SK-N-SH treated with all-trans-retinoic acid at 6 μM for 48 hours (cell line): Measurements from ENCODE around the gene GMEB2.

Experiments
- CSDC2 ChIP-seq: fragments of 250-450 bp; sonication (Bioruptor Pico); IDR thresholded peaks from 2 replicates; pipeline ENCODE4 v1.5.0; 2020; ENCODE audit warnings: mild to moderate bottlenecking, moderate library complexity
- ESRRG ChIP-seq: fragments of 250-450 bp; sonication (Bioruptor Pico); IDR thresholded peaks from 2 replicates; pipeline ENCODE4 v1.6.1; 2021; ENCODE audit warnings: mild to moderate bottlenecking
- GLIS3 ChIP-seq: fragments of 250-450 bp; sonication (Bioruptor Pico); IDR thresholded peaks from 2 replicates; pipeline ENCODE4 v1.5.0; 2020; ENCODE audit warnings: mild to moderate bottlenecking, moderate library complexity
- ISL1 ChIP-seq: fragments of 250-450 bp; sonication (Bioruptor Pico); IDR thresholded peaks from 2 replicates; pipeline ENCODE4 v2.1.2; 2022; ENCODE audit warnings: mild to moderate bottlenecking, moderate library complexity
- SNAI2 ChIP-seq: fragments of 250-450 bp; sonication (Bioruptor Pico); IDR thresholded peaks from 2 replicates; pipeline ENCODE4 v1.5.0; 2020; ENCODE audit warnings: mild to moderate bottlenecking, moderate library complexity
- TOX ChIP-seq: fragments of 250-450 bp; sonication (Bioruptor Pico); IDR thresholded peaks from 2 replicates; pipeline ENCODE4 v1.8.0; 2021; ENCODE audit warnings: mild to moderate bottlenecking, moderate library complexity, borderline replicate concordance
- ZFP3 ChIP-seq: fragments of 250-450 bp; sonication (Bioruptor Pico); IDR thresholded peaks from 2 replicates; pipeline ENCODE4 v1.5.0; 2020; ENCODE audit warnings: mild to moderate bottlenecking, moderate library complexity
- TF ChIP-seq, protein P1 (sequence below): fragments of 250-450 bp; sonication (Bioruptor Pico); IDR thresholded peaks from 2 replicates; pipeline ENCODE4 v1.8.0; 2020; ENCODE audit warnings: mild to moderate bottlenecking, moderate library complexity, borderline replicate concordance

DNA sequence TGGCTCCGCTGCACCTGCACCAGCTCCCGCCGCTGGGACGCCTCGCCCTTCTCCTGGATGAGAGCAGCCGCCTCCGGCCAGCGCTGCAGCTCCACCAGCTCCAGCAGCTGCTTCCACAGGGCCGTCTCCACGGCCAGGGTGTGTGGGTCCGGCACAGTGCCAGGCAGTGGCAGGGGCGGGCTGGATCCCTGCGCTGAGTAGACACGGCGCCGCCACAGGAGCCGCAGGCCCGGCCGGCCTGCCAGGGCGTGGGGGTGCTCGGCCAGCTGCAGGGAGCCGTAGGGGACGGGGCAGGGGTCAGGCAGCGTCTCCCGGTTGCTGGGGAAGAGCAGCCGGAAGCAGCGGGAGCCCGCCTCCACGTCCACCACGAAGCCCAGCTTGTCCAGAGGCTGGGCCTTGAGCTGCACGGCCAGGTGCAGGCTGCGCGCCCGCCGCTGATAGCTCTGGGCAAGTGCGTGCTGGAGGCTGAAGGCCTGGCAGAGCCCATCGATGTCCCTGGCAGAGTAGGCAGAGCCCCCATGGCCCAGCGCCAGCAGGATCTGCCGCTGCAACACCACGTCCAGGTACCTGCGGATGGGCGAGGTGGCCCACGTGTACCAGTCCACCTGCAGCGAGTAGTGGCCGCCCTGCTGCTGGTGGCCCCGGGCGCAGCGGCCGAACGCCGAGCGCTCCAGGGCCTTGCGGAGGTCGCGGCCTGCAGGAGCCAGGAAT is 63.5 kb downstream of the GMEB2 start:
- TF ChIP-seq TOX (CRISPR knock-in tag) (no peak), CSDC2 (CRISPR knock-in tag) (no peak), GLIS3 (CRISPR knock-in tag) (no peak), ISL1 (CRISPR knock-in tag) (no peak), ESRRG (no peak), ZFP3 (no peak), SNAI2 (CRISPR knock-in tag) (no peak)
- TF ChIP-seq, protein P1, sequence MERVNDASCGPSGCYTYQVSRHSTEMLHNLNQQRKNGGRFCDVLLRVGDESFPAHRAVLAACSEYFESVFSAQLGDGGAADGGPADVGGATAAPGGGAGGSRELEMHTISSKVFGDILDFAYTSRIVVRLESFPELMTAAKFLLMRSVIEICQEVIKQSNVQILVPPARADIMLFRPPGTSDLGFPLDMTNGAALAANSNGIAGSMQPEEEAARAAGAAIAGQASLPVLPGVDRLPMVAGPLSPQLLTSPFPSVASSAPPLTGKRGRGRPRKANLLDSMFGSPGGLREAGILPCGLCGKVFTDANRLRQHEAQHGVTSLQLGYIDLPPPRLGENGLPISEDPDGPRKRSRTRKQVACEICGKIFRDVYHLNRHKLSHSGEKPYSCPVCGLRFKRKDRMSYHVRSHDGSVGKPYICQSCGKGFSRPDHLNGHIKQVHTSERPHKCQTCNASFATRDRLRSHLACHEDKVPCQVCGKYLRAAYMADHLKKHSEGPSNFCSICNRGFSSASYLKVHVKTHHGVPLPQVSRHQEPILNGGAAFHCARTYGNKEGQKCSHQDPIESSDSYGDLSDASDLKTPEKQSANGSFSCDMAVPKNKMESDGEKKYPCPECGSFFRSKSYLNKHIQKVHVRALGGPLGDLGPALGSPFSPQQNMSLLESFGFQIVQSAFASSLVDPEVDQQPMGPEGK: no peak
